ENCODE data around the gene ARMC6. TPM values are rescaled to one million over a fixed set of nuclear protein-coding genes. Genes with fewer than 3 reads are reported as not detected.

Gene ARMC6
- total RNA-seq, 4 donors from 2014 or later: 33.1 to 60.0 (median 46.1) TPM

DNA sequence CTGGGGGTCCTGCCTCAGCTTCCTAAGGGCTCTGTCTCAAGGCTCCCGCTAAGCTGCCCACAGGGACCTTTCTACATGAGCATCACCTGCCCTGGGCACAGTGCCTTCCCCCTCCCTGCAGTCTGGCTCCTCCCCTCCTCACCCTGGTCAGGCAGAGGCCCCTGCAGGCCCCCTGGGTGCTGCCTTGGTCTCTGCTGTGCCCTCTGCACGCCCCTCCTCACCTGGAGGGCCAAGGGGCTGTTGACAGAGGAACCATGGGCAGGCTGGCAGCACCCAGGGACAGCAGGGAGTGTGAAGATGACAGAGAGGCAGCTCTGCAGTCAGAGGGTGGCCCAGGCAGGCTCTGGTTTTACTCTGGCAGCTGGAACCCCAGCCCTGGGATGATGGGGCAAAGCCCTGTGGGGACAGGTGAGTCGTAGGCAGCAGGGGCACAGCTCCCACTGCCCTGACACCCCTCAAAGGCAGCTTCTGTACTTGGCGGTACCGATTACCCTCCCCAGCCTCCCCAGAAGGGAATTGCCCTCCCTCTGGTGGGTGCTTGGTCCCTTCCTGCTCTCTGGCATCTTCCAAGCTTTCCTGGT lies 43.2 kb upstream of the ARMC6 start:
- intact Hi-C loops (cut with DNase I): no loop called here
- Histone ChIP-seq H3K36me3 (peaks cover 23 to 27% of the 10 kb centered on the region in 2 donors), H3K27me3 (no peaks in the 10 kb centered on the region), H3K27ac (no peak overlapping the region), H3K9me3 (no peaks in the 10 kb centered on the region), H3K4me1 (peaks cover 0 to 4% of the 10 kb centered on the region in 2 donors), H3K4me3 (replicated peaks in 1 of 3) (no peak overlapping the region)
- 90 to 96% methylated on average over 2 to 4 of the region's 5 CpGs for WGBS, 2 donors
- no peak for DNase-seq
- TF ChIP-seq POLR2A (IDR thresholded peaks at IDR 0.05) (no peak), CTCF (IDR thresholded peaks at IDR 0.05) (no peak)

DNA sequence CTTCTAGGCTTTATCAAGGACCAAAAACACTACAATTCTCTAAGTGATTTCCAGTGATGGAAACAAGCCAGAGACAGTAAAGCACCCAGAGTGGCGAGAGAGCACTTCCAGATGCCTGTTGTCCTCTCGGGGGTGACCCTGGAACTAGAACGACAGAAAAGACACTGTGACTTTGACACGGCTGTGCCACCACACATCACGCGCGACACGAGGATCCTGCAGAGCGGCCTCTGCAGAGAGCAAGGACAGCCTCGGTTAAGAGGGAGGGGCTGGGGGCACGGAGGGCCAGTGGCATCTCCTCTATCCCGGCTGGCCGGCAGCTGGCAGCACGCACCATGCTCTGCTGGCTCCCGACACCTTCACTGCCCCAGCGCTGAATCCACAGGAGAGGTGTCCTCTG lies 42.4 kb upstream of the ARMC6 start:
- Histone ChIP-seq H3K4me1 (peaks cover 3 to 4% of the 10 kb centered on the region in 2 donors), H3K36me3 (peaks cover 24 to 32% of the 10 kb centered on the region in 2 donors), H3K27ac (no peak overlapping the region), H3K4me3 (replicated peaks in 1 of 3) (no peak overlapping the region), H3K27me3 (no peaks in the 10 kb centered on the region), H3K9me3 (no peaks in the 10 kb centered on the region)
- no peak for DNase-seq
- intact Hi-C loops (cut with DNase I): no loop called here
- TF ChIP-seq CTCF (IDR thresholded peaks at IDR 0.05) (no peak), POLR2A (IDR thresholded peaks at IDR 0.05) (no peak)
- 83 to 88% methylated on average over 14 to 15 of the region's 16 CpGs for WGBS, 2 donors

GRCh38 chr19:18991468-18991867 lies 41.9 kb upstream of the ARMC6 start:
- intact Hi-C loops (cut with DNase I): no loop called here
- Histone ChIP-seq H3K27me3 (no peaks in the 10 kb centered on the region), H3K36me3 (peaks cover 24 to 32% of the 10 kb centered on the region in 2 donors), H3K4me1 (peaks cover 4% of the 10 kb centered on the region in 2 donors), H3K9me3 (no peaks in the 10 kb centered on the region), H3K4me3 (replicated peaks in 1 of 3) (no peak overlapping the region), H3K27ac (no peak overlapping the region)
- no peak for TF ChIP-seq CTCF (IDR thresholded peaks at IDR 0.05)
- TF ChIP-seq POLR2A (IDR thresholded peaks at IDR 0.05): no peak
- no peak for DNase-seq
- WGBS, 2 donors: 95 to 96% methylated on average over 12 to 14 of the region's 14 CpGs

GRCh38 chr19:18992696-18993095 lies 40.7 kb upstream of the ARMC6 start:
- intact Hi-C loops (cut with DNase I): no loop called here
- Histone ChIP-seq H3K27me3 (no peaks in the 10 kb centered on the region), H3K4me1 (peaks cover 0 to 4% of the 10 kb centered on the region in 2 donors), H3K9me3 (no peaks in the 10 kb centered on the region), H3K4me3 (replicated peaks in 1 of 3) (no peak overlapping the region), H3K27ac (no peak overlapping the region), H3K36me3 (peaks cover 24 to 32% of the 10 kb centered on the region in 2 donors)
- 86 to 87% methylated on average over 8 of the region's 8 CpGs for WGBS, 2 donors
- no peak for DNase-seq
- TF ChIP-seq CTCF (IDR thresholded peaks at IDR 0.05) (no peak), POLR2A (IDR thresholded peaks at IDR 0.05) (no peak)

DNA sequence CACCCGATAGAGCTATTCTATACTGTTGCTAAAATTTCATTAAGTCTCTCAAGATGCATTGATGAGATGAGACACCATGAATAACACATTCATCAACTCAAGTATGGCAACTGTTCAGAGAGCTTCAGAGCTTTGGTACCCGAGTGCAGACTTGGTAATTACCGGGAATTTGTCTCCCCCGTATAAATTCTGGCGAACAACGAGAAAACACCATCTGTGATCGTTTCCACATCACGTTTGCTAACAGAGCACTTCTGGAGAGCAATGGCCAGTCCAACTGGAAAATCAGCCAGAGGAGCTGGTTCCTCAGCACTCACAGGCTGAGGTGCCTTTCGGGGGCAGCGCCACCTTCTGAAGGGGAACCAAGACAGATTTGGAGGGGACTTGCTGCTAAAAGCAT lies 40.3 kb upstream of the ARMC6 start:
- Histone ChIP-seq H3K4me1 (peaks cover 0 to 4% of the 10 kb centered on the region in 2 donors), H3K9me3 (no peaks in the 10 kb centered on the region), H3K27ac (no peak overlapping the region), H3K36me3 (peaks cover 24 to 32% of the 10 kb centered on the region in 2 donors), H3K27me3 (no peaks in the 10 kb centered on the region), H3K4me3 (replicated peaks in 1 of 3) (no peak overlapping the region)
- TF ChIP-seq POLR2A (IDR thresholded peaks at IDR 0.05): no peak
- TF ChIP-seq CTCF (IDR thresholded peaks at IDR 0.05): no peak
- no peak for DNase-seq
- intact Hi-C loops (cut with DNase I): no loop called here
- 84 to 91% methylated on average over 10 of the region's 10 CpGs for WGBS, 2 donors
